ENCODE data around the gene ARHGEF7. TPM values are rescaled to one million over a fixed set of nuclear protein-coding genes. Genes with fewer than 3 reads are reported as not detected.

Gene ARHGEF7
- polyA plus RNA-seq, 1 donor (not counting 4 experiments of a cell fraction or from before 2014, with no cell fraction given): 25.2 TPM

- dilution Hi-C loops (cut with MboI; ENCODE audit: extremely low pct_ligation_motif_present, low sequenced_read_pairs): no loop called here
- DNase-seq (ENCODE audit: low read depth, low spot score): no peak
Observed at GRCh38 chr13:111318386-111318785, 203.3 kb downstream of the ARHGEF7 start.

GRCh38 chr13:111319521-111319920 lies 204.4 kb downstream of the ARHGEF7 start:
- DNase-seq (ENCODE audit: low read depth, low spot score) (no peak), FAIRE-seq (no peak)
- dilution Hi-C loops (cut with MboI; ENCODE audit: extremely low pct_ligation_motif_present, low sequenced_read_pairs): no loop called here
- H3K9ac ChIP-seq (ENCODE audit: control insufficient read depth, extremely low read depth, insufficient read depth, low read length): no peak overlapping the region
- no peak overlapping the region for H3K4me2 ChIP-seq (ENCODE audit: control insufficient read depth, extremely low read depth, insufficient read depth, low read depth, low read length)
- no peak overlapping the region for H3K4me3 ChIP-seq (ENCODE audit: control insufficient read depth in 2 of 3, extremely low read depth in 1 of 3, insufficient read depth in 2 of 3, low read depth in 1 of 3, low read length in 3 of 3)
- H3K79me2 ChIP-seq (ENCODE audit: control insufficient read depth, insufficient read depth, low read length): no peaks in the 10 kb centered on the region
- TF ChIP-seq EZH2 (IDR thresholded peaks at IDR 0.05; ENCODE audit: low read length) (no peak), CTCF (optimal IDR thresholded peaks at IDR 0.05 in 1 of 3, IDR thresholded peaks at IDR 0.05 in 1 of 3, conservative IDR thresholded peaks at IDR 0.05 in 1 of 3; ENCODE audit: extremely low read depth in 1 of 3, insufficient read depth in 2 of 3, low read length in 3 of 3) (no peak)
- H3K36me3 ChIP-seq (ENCODE audit: control insufficient read depth in 2 of 2, extremely low read depth in 1 of 2, insufficient read depth in 2 of 2, low read length in 2 of 2): no peaks in the 10 kb centered on the region
- H3K4me1 ChIP-seq (ENCODE audit: control insufficient read depth, extremely low read depth, insufficient read depth, low read length): no peaks in the 10 kb centered on the region
- H3K9me1 ChIP-seq (ENCODE audit: control insufficient read depth, extremely low read depth, insufficient read depth, low read length): no peaks in the 10 kb centered on the region
- no peaks in the 10 kb centered on the region for H4K20me1 ChIP-seq (ENCODE audit: control insufficient read depth, extremely low read depth, insufficient read depth, low read length)
- H3K9me3 ChIP-seq (ENCODE audit: control insufficient read depth, low read depth, low read length): no peaks in the 10 kb centered on the region
- H3K27ac ChIP-seq (ENCODE audit: control insufficient read depth, insufficient read depth, low read length): no peak overlapping the region
- H3K27me3 ChIP-seq (ENCODE audit: control insufficient read depth, extremely low read depth, insufficient read depth, low read length): no peaks in the 10 kb centered on the region
- no peak overlapping the region for H2AFZ ChIP-seq (ENCODE audit: control insufficient read depth, low read length)

More at GRCh38 chr13:111318386-111318785, 203.3 kb downstream of the ARHGEF7 start:
- no peaks in the 10 kb centered on the region for H3K9me1 ChIP-seq (ENCODE audit: control insufficient read depth, extremely low read depth, insufficient read depth, low read length)
- no peak overlapping the region for H3K4me3 ChIP-seq (ENCODE audit: control insufficient read depth in 2 of 3, extremely low read depth in 1 of 3, insufficient read depth in 2 of 3, low read depth in 1 of 3, low read length in 3 of 3)
- TF ChIP-seq CTCF (optimal IDR thresholded peaks at IDR 0.05 in 1 of 3, IDR thresholded peaks at IDR 0.05 in 1 of 3, conservative IDR thresholded peaks at IDR 0.05 in 1 of 3; ENCODE audit: extremely low read depth in 1 of 3, insufficient read depth in 2 of 3, low read length in 3 of 3) (no peak), EZH2 (IDR thresholded peaks at IDR 0.05; ENCODE audit: low read length) (no peak)
- no peaks in the 10 kb centered on the region for H3K36me3 ChIP-seq (ENCODE audit: control insufficient read depth in 2 of 2, extremely low read depth in 1 of 2, insufficient read depth in 2 of 2, low read length in 2 of 2)
- H3K27ac ChIP-seq (ENCODE audit: control insufficient read depth, insufficient read depth, low read length): no peak overlapping the region
- H3K4me1 ChIP-seq (ENCODE audit: control insufficient read depth, extremely low read depth, insufficient read depth, low read length): no peaks in the 10 kb centered on the region
- no peak overlapping the region for H2AFZ ChIP-seq (ENCODE audit: control insufficient read depth, low read length)
- FAIRE-seq: no peak
- no peaks in the 10 kb centered on the region for H3K9me3 ChIP-seq (ENCODE audit: control insufficient read depth, low read depth, low read length)
- H3K9ac ChIP-seq (ENCODE audit: control insufficient read depth, extremely low read depth, insufficient read depth, low read length): no peak overlapping the region
- no peaks in the 10 kb centered on the region for H3K27me3 ChIP-seq (ENCODE audit: control insufficient read depth, extremely low read depth, insufficient read depth, low read length)
- no peaks in the 10 kb centered on the region for H3K79me2 ChIP-seq (ENCODE audit: control insufficient read depth, insufficient read depth, low read length)
- no peaks in the 10 kb centered on the region for H4K20me1 ChIP-seq (ENCODE audit: control insufficient read depth, extremely low read depth, insufficient read depth, low read length)
- H3K4me2 ChIP-seq (ENCODE audit: control insufficient read depth, extremely low read depth, insufficient read depth, low read depth, low read length): no peak overlapping the region
